Measurements from ENCODE around the gene AQP9.

The AQP9 gene

DNA sequence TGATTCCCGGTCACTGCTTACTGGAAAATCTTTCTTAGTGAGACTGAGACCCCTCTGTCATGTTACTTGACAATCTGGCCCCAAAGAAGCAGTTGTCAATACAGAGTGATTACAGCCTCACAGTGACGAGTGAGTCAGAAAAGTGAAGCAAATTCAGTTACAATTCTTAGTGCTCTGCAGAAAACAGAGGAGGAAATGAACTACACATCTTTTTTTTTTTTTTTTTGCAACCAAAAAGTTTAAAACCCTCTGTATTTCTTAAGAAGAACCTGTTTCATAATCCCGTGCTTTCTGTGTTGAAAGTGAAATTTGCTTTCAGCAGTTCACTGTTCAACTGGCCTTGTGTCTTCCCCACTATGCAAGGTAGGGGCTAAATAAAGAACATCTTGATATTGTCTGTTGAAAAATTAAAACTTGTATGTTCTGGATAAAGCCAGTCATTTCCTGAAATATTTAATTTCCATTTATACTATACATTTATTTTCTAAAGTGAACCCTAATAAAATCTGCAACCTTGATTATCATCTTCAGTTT lies 1.9 kb downstream of the AQP9 start:
- DNase-seq (ENCODE audit: low read depth in 1 of 2, low spot score in 1 of 2): no peak

DNA sequence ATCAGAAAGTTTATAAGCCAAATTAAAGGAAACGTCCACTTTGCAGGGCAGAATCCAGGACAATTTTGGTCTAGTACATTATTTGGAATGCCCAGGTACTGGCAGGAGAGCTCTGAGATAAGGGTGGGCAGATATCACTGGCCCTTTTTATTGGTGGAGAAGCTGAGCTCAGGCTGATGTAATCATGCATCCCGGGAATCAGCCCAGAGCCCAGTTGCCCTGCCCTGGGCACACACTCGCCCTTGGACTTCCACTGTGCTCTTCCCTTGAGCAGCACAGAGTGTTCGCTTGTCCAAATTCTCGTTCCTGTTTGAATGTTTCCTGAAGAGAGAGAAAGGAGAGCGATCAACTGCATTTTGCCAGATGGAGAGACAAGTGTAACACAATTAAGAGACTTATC lies 3.7 kb downstream of the AQP9 start:
- DNase-seq (ENCODE audit: low read depth in 1 of 2, low spot score in 1 of 2): no peak

DNA sequence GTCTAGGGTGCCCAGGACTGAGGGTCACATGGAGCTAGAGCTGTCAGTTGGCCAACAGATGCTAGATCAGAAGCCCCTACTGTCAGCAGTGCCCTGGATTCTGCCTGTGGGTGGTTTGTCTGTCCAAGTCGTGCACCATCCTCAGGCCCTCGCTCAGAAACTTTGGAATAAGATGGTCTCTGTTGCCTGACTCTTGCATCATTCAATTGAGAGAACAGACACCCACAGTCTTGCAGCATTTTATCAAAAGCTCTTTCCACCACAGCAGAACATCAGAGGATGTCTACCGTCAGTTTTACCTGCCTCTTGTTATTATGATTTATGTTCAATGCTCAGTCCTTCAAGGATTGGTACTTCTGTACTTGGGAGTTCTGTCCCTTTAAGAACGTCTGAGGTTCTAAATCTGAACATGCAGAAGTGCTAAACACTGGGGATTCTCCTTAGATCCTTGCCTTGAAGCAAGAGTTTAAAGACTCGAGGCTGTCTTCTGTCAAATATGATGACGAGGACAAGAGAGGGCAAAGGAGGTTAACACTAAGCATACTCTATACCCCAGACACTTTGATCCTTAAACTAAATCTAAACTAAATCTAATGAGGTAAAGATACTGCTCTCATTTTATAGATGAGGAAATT lies 4.8 kb downstream of the AQP9 start:
- no peak for DNase-seq (ENCODE audit: low read depth in 1 of 2, low spot score in 1 of 2)

DNA sequence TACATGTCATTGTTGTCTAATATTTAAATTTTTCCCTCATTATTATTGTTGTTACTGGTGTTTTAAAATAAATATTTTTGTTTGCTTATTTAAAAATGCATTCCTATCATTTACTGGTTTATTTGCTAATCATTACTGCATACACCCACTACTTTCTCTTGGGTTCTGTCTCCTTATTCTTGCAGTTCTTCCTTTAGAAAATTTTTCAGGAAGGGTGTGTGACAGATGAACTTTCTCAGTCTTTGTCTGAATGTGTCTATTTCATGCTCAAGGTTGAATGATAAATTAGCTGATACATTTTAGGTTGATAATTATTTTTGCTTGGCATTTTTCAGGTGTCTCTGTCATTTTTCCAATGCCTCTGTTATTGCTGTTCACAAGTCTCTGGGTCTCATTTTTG lies 7.4 kb downstream of the AQP9 start:
- no peak for DNase-seq (ENCODE audit: low read depth in 1 of 2, low spot score in 1 of 2)

DNA sequence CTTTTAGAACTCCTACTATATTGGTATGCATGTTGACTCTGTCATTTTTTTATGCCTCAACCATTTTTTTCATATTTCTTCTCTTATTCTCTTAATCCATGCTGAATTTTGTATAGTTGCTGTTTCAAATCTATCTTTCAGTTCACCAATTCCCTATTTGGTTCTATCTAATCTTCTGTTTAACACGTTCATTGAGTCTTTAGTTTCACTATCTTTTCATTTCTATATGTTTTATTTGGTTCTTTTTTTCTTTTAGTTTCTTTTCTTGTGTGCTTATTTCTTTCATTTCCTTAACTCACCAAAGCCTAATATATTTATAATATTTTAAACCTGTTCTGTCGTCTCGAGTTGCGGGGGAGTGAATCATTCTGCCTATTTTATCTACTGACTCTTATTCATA lies 8.0 kb downstream of the AQP9 start:
- DNase-seq (ENCODE audit: low read depth in 1 of 2, low spot score in 1 of 2): no peak

DNA sequence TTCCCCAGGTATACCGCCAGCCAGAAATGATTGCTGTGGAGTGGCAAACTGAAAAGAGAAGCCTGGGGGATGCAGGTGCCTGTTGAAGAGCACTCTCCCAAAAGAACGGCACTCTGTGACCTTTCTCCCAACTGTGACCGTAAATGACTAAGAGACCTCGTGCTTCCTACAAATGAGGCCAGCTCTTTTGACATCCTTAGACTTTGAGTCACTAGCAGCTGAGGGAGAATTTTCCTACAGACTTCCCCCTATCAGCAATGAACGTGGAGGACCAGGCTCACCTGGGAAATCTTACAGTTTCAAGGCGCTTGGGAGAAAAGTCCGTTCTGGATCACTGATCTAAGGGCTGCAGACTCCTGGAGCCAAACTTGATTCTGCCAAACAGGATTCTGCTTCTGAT lies 8.6 kb downstream of the AQP9 start:
- no peak for DNase-seq (ENCODE audit: low read depth in 1 of 2, low spot score in 1 of 2)

DNA sequence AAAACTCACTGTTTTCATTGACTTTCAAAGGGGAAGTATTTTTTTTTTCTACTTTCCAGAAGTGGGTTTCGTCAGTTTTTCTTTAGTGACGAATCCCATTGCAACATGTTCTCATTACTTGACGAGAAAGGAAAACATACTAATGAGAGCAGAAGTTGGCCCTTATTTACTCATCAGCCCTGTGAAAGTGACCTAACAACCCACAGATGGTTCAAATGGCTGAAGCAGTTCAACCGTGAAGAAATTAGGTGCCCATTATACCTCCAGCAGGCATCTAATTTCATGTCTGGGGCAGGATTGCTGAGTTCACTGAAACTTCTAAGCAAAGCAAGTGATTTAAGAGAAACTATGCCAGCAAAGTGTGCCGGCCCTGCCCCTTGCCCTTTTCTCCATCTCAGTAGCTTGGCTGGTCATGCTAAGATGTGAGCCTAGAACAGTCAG lies 9.0 kb downstream of the AQP9 start:
- no peak for DNase-seq (ENCODE audit: low read depth in 1 of 2, low spot score in 1 of 2)

DNA sequence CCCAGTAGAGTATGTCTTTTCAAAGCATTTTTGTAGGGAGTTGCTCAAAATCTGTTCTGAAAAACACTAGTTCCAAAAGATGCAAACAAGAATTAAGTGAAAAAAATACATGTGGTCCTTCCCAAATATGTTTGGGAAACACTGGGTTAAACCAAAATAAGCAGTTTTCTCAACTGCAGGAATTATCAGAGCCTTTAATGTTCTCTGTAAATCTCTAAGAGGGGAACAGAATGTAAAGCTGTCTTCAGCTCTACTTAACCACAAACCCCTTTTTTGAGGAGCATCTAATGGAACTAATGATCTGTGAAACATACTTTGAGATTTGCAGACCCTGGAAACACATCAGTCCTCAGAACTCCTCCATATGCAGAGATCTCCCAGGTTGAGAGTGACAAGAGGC lies 9.9 kb downstream of the AQP9 start:
- DNase-seq (ENCODE audit: low read depth in 1 of 2, low spot score in 1 of 2): no peak

DNA sequence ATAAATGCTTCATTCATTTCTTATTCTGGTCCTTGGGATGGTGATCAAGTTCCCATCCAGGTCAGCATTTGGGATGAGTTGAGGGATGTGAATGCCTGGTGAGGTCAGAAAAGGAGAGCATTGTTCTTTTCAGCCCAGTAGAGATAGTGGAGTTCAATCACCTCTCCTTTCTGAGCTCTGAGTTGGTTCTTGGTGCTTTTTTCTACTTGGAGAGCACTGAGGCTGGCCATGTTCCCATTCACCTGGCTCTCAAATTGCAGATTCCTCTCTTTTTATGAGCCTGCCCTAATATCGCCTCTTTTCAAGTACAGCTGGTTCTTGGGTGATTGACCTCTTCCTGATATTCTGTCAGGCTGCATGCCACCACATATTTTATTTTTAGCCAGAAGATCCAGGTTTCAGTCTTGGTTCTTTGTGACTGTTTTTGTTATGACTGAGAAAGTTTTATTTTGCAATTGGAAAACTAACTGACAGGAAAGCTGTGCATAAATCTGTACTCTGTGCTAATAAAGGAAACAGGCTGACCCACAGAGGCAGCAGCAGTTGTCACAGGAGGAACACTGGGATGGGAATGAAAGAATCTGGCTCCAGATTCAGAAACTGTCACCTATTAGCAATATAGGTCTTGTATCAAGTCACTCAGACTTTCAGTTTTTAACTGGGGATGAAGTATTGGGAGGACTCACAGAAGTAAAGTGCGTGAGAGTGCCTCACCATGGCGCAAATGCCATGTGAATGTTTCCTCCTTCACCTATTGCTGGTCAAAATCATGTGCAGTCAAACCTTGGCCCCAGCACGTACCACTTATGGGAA lies 10.7 kb downstream of the AQP9 start:
- no peak for DNase-seq (ENCODE audit: low read depth in 1 of 2, low spot score in 1 of 2)

DNA sequence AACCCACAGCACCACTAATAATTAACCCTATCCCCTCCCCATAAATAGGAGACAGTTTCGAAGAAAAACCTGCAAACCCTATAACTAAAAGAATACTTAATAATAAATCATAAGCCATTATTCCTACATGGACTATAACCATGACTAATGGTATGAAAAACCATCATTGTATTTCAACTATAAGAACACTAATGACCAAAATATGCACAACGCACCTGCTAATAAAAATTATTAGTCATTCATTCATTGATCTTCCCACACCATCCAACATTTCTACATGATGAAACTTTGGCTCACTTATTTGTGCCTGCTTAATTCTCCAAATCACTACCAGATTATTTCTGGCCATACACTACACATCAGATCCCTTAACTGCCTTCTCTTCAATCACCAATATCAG lies 16.6 kb downstream of the AQP9 start:
- no peak for DNase-seq (ENCODE audit: low read depth in 1 of 2, low spot score in 1 of 2)

DNA sequence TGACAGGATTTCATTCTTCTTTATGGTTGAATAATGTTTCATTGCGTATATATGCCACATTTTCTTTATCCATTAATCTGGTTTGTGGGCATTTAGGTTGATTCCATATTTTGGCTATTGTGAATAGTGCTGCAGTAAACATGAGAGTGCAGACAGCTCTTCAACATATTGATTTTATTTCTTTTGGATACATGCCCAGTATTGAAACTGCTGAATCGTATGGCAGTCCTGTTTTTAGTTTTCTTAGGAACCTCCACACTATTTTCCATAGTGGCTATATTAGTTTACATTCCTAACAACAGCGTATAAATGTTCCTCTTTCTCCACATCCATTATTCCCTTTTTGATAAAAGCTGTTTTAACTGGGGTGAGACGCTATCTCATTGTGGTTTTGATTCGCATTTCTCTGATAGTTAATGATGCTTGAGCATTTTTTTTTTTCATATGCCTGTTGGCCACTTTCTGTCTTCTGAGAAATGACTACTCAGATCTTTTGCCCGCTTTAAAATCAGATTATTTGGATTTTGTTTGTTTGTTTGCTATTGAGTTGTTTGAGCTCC lies 21.7 kb downstream of the AQP9 start:
- DNase-seq (ENCODE audit: low read depth in 1 of 2, low spot score in 1 of 2): no peak

DNA sequence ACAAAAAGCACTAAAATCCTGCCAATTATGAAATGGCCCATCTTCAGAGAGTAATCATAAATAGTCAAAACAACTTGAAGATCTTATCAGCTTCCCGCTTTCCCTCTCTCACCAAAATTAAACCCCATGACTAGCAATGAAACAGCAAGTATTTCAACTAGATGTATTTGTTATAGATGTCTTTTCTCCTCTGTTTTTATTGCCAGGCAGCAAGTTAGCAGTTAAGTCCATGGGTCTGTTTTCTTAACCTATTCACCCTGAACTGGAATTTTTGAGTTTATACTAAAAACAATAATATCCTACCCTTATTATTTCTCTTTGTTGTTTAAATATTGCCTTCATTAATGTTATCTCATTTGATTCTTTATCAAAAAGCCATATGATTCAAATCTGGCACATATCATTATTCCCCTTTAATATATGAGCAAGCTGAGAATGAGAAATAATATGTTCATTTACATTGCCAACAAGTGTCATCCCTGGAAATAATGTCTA lies 23.3 kb downstream of the AQP9 start:
- no peak for DNase-seq (ENCODE audit: low read depth in 1 of 2, low spot score in 1 of 2)

DNA sequence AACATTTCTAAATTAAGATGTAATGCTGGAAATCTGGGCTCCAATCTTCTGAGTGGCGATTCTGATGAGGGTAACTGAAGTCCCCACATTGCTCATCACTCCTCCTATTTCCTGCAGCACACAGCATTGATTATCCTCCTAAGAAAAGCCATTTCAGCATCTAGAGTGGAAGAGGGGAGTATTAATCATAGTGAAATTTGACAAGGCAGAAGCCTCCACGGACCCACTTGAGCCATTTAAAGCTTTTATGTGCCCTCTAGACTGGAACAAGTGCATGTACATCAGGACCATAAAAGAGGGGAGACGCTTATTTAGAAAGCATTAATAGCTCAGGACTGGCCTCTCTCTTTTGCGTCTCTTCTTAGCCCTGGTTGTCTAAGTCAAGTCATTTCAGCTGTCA lies 25.8 kb downstream of the AQP9 start:
- no peak for DNase-seq (ENCODE audit: low read depth in 1 of 2, low spot score in 1 of 2)

DNA sequence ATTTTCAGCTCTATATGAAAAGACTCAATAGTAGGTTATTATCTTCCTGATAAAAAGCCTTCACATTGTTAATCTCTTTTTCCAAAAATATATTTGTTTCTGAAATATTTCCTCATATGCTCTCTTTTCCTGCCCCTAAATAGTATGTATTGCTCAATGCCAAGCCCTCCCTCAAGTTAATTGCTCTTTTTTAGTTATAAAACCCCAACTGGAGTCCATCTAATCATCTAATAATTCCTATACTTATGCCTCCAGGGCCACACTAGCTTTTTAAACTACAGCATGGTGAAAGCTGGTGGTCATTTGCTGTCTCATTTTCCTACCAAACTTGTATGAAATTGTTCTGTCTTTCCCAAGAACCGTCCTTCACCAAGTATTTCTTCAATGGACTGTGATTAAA lies 26.7 kb downstream of the AQP9 start:
- no peak for DNase-seq (ENCODE audit: low read depth in 1 of 2, low spot score in 1 of 2)

DNA sequence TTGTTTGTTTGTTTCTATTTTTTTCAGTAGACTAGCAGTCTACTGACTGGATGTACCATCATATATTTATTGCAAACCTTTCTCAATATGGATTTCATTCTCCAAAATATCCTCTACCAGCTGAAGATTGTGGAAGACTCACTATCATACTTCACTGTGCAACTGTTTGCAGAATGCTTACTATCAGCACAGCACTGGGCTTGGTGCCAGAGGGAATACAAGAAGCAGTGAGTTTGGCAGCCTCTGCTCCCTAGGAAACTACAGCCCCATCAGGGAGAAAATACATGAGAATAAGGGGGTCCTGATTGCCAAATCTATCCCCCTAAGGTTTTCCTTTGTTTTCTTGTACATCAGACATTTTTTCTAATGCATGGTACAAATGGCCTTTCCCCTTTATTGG lies 27.5 kb downstream of the AQP9 start:
- no peak for DNase-seq (ENCODE audit: low read depth in 1 of 2, low spot score in 1 of 2)

DNA sequence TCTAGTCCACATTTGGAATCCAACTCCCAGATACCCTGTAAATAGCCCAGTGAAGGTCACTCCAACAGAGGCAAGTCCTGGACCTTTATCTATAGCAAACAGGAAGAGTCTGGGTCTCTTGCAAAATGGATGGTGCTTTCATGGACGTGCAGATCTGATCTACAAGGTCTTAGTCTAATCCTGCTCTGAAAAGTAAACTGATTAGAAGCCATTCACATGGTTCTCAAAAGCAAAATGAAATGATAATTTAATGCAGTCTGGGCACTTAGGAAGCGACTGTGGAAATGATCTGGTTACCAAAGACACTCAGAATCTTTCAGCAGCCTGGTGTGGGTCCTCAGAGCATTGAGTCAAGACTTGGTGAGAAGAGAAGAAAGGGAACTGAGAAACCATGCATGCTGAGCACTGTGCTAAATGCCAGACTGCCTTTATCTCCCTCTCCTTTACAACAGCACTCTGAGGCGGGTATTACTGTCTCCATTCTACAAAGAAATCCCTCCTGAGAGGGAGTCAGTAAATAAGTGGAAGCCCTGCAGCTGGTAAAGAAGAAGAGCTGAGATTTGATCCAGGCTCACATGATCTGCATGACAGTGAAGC lies 29.0 kb downstream of the AQP9 start:
- DNase-seq (ENCODE audit: low read depth in 1 of 2, low spot score in 1 of 2): no peak

DNA sequence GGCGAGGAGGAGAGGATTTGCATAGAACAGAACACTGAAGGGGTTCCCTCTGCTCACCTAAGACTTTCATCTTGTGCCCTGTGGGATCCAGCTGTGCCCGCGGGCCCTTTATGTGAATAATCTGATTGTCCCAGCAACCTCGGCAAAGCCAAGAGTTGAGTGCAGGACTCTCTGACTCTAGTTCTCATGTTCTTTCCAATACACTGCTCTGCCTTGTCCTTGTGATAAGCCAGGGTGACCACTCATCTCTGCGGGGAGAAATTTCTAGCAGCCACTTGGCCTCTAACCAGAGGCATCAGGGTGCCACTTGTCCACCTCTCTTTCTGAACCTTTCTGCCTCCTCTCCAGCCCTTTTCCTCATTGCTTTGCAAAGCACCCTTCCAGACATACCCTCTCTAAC lies 31.8 kb downstream of the AQP9 start:
- DNase-seq (ENCODE audit: low read depth in 1 of 2, low spot score in 1 of 2): no peak

DNA sequence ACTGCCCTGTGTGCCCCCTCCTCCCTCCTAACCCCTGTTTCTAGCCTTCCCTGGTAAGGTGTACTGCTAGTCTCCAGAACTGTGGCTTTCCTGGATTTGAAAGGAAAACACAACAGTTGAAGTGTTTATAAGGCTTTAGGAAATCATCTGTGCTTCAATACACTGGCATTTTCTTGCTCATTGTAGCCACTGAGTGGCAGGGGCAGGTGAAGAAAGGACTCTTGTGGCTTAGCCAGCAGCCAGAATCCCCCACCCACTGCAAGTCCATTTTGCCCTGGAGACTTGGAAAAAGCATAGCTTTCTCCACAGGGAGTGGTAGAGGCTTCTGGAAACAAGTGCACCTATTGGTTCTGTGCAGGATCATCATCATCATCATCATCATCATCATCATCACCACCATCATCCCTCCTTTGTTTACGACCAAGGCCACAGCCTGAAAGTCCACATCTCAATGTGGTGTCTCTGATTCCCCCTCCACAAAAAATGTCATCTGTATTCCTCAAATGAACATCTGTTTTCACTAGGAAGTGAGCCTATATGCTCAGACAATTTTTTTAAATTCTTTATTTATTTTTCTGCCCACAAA lies 33.4 kb downstream of the AQP9 start:
- no peak for DNase-seq (ENCODE audit: low read depth in 1 of 2, low spot score in 1 of 2)

DNA sequence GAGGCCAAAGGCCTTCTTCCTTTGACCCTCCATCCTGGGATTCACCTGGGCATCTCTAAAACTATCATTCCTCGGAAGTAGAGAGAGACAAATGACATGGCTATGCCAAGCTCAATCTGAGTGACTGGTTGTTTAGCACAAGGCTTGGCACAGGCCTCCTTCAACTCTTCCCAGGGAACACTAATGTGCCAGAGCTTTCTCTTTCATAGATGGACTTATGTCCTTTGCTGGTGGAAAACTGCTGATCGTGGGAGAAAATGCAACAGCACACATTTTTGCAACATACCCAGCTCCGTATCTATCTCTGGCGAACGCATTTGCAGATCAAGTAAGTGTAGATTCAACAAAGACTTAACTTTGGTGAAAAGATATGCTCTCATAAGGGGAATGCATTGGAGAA lies 36.5 kb downstream of the AQP9 start:
- no peak for DNase-seq (ENCODE audit: low read depth in 1 of 2, low spot score in 1 of 2)

DNA sequence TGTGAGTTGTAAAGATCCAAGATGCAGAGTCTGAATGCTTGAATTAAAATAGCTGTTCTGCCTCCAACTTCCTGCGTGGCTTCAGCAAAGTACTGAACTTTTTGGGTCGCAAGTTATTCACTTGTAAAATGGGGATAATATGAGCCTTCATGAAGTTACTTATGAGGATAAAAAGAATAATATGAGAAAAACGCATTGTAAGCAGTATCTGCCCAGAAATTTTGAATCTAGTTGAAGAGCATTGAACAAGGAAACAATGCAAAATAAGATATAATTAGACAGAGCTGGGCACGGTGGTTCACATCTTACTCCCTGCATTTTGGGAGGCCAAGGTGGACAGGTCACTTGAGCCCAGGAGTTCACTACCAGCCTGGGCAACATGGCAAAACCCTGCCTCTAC lies 37.8 kb downstream of the AQP9 start:
- DNase-seq (ENCODE audit: low read depth in 1 of 2, low spot score in 1 of 2): no peak

DNA sequence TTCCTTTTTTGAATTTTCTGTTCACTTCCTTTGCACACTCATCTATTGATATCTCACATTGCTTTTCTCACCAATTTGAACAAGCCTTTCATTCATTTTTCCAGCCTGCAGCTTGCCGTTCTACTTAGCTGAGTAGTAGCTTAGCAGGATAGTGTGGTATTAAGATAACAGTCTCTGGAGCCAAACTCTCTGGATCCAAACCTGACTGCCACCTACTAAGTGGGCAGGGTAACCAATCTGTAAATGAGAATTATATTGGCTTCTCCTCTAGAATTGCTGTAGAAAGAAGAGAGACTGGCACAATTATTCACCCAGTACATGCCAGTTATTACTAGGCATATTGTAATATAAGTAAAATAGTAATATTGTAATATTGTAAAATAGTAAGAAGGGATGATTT lies 40.5 kb downstream of the AQP9 start:
- no peak for DNase-seq (ENCODE audit: low read depth in 1 of 2, low spot score in 1 of 2)
